NCI-H2107 treated with DMSO at 0.1 percent for 48 hours (cell line): ENCODE measurements around the gene MIEF1.

ENCODE experiments used
- DNase-seq: peaks from one replicate; lab custom pipeline; 2025; ENCODE audit not compliant: unreplicated experiment; lab: John Stamatoyannopoulos, UW

The MIEF1 gene

GRCh38 chr22:39502109-39502788 lies at the start of gene MIEF1:
Gene MIEF1 (plus strand): TSS chr22:39502290. CDS start chr22:39511295, 9,005 bp downstream.
- peak; percentile 70 for DNase-seq

GRCh38 chr22:39452740-39453040 lies 49.4 kb upstream of the MIEF1 start:
- no peak for DNase-seq

- DNase-seq: no peak
Measured at GRCh38 chr22:39453765-39454378, 48.2 kb upstream of the MIEF1 start.

- DNase-seq: no peak
Measured at GRCh38 chr22:39454385-39454871, 47.7 kb upstream of the MIEF1 start.

DNA sequence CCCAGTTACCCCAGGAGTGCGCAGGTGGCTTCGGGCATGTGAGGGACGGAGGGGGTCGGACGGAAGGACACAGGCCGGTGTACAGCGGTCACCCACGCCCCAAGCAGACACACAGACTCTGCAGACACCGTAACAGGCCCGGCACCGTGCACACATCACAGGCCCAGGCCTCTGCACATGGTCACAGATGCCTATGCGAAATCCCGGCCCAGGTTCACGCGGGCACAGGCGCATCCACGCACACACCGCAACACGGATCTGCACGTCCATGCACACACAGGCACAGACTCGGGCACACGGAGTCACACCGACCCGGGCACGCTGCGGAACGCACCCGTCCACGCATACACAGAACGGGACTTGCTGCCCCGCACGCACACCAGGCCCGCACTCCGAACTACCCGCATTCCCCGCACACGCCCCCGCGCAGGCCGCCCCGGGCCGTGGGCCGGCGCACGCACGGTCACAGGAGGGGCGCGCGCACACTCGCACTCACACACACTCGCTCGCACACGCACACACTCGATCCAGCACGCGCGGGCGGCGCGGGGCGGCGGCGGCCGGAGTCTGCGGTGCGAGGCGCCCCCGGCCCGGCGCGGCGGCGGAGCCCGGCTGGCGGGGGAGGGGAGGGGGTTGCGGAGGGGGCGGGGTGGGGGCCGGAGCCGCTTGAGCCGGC lies 45.4 kb upstream of the MIEF1 start, which contains the start of gene MGAT3:
Gene MGAT3, plus strand, starts transcription at position 491 of the 676 bp plus-strand sequence. CDS start 30,336 bp downstream, outside the sequence.
- no peak for DNase-seq

DNA sequence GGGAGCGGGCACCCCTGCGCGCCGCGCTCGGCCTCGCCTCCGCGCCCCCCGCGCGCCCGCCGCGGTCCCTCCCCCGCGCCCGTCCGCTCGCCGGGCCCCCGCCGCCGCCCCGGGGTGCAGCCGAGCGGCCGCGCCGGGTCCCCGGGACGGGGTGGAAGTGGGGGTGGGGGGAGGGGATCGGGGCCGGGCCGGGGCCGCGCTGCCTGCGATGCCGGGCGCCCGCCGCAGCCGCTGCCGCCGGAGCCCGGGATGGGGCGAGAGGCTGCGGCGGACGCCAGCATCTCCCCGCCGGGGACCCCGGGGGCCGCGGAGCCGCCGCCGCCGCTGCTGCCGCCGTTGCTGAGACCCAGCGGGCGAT lies 44.9 kb upstream of the MIEF1 start:
- DNase-seq: no peak

GRCh38 chr22:39457556-39458443 lies 44.3 kb upstream of the MIEF1 start:
- no peak for DNase-seq

DNA sequence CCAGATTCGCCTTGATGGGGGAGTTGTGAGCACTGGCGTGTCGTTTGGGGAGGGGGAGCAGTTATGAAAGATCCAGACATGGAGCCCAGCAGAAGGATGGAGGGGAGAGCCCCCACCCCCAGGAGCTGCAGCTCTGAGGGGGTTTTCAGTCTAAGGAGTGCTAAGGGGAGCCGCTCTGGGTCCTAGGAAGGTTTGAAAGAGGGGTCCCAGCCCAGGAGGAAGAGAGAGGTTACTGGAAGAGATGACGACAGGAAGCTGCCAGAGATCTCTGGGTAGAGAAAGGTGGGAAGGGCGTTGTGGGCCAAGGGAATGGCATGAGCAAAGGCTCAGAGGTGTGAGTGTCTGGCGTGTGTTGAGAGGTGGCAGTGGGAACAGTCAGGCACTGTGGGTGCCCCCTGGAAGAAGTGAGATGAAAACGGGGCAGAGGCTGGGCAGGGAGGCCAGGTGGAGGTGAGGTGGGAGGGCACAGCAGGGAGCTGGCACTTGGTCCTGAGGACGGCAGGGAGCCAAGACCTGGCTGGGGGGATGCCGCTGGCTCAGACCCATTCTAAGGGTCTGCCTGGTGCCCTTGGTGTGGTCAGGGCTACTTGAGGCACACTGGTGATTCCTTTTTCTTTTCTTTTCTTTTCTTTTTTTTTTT lies 43.5 kb upstream of the MIEF1 start:
- DNase-seq: no peak

GRCh38 chr22:39459681-39460080 lies 42.4 kb upstream of the MIEF1 start:
- DNase-seq: no peak

GRCh38 chr22:39462443-39463221 lies 39.5 kb upstream of the MIEF1 start:
- no peak for DNase-seq

GRCh38 chr22:39463277-39463676 lies 38.8 kb upstream of the MIEF1 start:
- DNase-seq: no peak

DNA sequence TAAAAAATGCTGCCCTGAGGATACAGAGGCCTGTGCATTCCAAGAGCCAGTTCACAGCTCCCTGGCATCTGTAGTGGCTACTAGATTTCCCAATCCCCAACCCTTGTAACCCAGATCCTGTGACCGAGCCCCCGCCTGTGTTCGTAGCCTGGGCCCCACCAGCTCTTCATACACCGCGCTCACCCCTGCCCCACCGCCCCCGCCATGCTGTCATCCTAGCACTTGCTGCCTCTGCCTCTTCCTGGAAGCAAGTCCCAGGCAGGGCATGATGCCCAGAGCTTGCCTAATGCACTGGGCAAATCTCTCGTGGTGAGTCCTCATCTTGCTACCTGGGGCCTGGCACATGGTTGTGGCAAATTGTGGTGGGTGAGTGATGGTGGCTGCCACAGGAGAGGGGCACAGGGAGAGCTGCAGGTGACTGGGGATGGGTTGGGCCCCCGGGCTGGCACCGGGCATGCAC lies 38.1 kb upstream of the MIEF1 start:
- DNase-seq: no peak

GRCh38 chr22:39466228-39467006 lies 35.7 kb upstream of the MIEF1 start:
- DNase-seq: no peak

DNA sequence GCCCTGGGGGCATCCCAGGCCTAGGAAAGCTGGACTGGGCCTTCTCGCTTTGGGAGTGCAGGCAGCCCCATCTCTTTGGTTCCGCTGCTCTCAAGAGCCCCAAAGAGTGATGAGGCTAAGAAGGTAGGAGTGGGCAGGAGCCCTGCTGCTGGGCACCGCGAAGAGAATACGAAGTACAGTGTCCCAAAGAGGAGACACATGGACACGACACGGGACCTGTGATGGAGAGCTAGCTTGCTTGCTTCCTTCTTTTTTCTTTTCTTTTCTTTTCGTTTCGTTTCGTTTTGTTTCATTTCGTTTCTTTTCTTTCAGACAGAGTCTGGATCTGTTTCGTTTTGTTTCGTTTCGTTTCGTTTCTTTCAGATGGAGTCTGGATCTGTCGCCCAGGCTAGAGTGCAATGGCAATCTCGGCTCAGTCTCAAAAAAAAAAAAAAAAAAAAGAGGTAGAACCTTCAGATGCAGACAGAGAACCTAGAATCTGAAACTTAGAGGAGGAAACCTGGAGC lies 34.6 kb upstream of the MIEF1 start:
- no peak for DNase-seq

DNA sequence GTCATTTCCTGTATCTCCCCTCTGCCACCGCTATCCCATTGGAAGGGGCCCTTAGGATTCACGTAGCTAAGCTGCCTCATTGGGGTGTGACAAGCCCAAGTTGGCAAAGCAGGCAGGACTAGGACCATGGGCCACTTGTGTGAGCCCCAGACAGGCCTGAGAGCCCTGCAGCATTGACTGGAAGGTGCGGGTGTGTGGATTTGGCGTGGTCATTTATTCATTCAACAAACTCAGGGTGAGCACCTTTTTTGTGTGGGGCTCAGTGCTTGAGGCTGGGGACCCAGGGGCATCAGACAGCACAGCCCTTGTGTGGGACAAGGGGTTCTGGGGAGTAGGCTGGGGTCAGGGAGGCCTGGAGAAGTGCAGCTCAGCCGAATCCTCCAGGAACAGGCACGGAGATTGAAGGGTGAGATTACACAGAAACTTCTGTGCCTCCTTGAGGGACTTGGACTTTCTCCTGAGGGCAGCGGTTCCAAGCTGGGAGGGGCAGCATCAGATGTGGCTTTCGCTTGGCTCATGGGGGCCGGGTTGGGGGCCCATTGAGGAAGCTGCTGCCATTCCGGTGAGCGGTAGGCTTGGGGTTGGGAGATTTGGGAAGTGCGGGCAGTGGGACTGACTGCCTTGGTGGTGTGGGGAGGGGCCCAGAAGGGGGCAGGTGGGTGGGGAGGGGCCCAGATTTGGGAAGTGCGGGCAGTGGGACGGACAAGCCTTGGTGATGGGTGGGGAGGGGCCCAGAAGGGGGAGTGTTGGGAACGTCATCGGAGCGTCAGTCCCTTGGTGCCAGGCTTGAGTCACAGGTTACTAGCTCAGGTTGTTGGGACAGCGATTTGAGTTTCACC lies 33.4 kb upstream of the MIEF1 start:
- no peak for DNase-seq

DNA sequence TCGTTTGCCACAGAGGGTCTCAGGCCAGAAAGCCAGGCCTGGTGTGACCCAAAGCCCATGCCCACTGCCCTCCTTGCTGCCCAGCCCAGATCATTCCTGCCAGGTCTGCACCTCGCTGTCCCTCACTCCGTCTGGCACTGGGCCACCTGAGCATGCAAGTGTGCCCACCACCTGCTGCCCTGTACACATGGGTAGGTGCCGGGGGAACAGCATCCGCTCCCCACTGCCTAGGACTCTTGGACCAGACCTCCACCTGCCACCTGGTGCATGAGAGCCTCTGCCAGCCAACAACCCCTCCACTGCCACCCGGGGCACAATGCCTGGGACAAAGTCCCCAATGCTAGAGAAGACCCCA lies 32.8 kb upstream of the MIEF1 start:
- DNase-seq: no peak

- peak; percentile 24 for DNase-seq
Measured at GRCh38 chr22:39469681-39470450, 32.2 kb upstream of the MIEF1 start.
